GM19193 (cell line): ENCODE data around the gene DBNDD2.

Source experiments
- POLR2A ChIP-seq: IDR thresholded peaks from 4 replicates; pipeline ENCODE4 v1.6.1; 2011; ENCODE audit not compliant: insufficient read depth, insufficient read length; ENCODE audit errors: extremely low read depth

The DBNDD2 gene

GRCh38 chr20:45404438-45404837 lies 3.7 kb upstream of the DBNDD2 start:
- TF ChIP-seq POLR2A = no peak

GRCh38 chr20:45405571-45406259 lies 2.4 kb upstream of the DBNDD2 start:
- TF ChIP-seq POLR2A = no peak

GRCh38 chr20:45406260-45407066 lies 1.6 kb upstream of the DBNDD2 start:
- TF ChIP-seq POLR2A = no peak

- TF ChIP-seq POLR2A = no peak
Measured at GRCh38 chr20:45407067-45407745, 883 bp upstream of the DBNDD2 start.

- TF ChIP-seq POLR2A = no peak
Measured at GRCh38 chr20:45408646-45409213, 641 bp downstream of the DBNDD2 start.

- TF ChIP-seq POLR2A = no peak
Measured at GRCh38 chr20:45409521-45410272, 1.6 kb downstream of the DBNDD2 start.

- TF ChIP-seq POLR2A = no peak
Measured at GRCh38 chr20:45410887-45411286, 2.8 kb downstream of the DBNDD2 start.

- TF ChIP-seq POLR2A = no peak
Measured at GRCh38 chr20:45412653-45413052, 4.6 kb downstream of the DBNDD2 start.

GRCh38 chr20:45413479-45413878 lies 5.4 kb downstream of the DBNDD2 start:
- no peak for TF ChIP-seq POLR2A

GRCh38 chr20:45415822-45416637 lies 7.9 kb downstream of the DBNDD2 start, which contains the start of gene PIGT:
TSS of gene PIGT (plus strand) at chr20:45416141. CDS start at chr20:45416157, 16 bp downstream.
- TF ChIP-seq POLR2A = peak; percentile 95

- TF ChIP-seq POLR2A = no peak
Measured at GRCh38 chr20:45416917-45417316, 8.8 kb downstream of the DBNDD2 start.

- no peak for TF ChIP-seq POLR2A
Measured at GRCh38 chr20:45419188-45420091, 11.4 kb downstream of the DBNDD2 start.

- TF ChIP-seq POLR2A = no peak
Measured at GRCh38 chr20:45420125-45420524, 12.0 kb downstream of the DBNDD2 start.
